T-helper 1 cell treated with Interleukin-12 subunit alpha and Interleukin-12 subunit beta and Interleukin-4 antibody, amounts not matched to agents 30 ng/mL and 1 ng/mL, for 36 hours (primary cell): ENCODE results near the gene SKAP1. TPM values are rescaled to one million over a fixed set of nuclear protein-coding genes. Genes with fewer than 3 reads are reported as not detected.
"Not testable (repeated sequence)": the region's sequence is repeated elsewhere in the genome, so short reads cannot be mapped to it uniquely, and the experiment has no call there.

ENCODE experiments used
- intact Hi-C: fragments of 100-400 bp; cut with micrococcal nuclease; formaldehyde crosslinking; loops from one replicate; pipeline ENCODE4 v1.15.1; 2024
- total RNA-seq: library from RNA; stranded (reverse); gene quantifications from 2 replicates; pipeline ENCODE4 v1.2.3, GENCODE V29; 2022

SKAP1 gene
- total RNA-seq, 1 donor from 2014 or later: 84.4 TPM

- intact Hi-C loops: no loop called here
Observed at GRCh38 chr17:48294020-48294805, 135.8 kb downstream of the SKAP1 start.

- intact Hi-C loops: no loop called here
Observed at GRCh38 chr17:48293319-48294019, 136.5 kb downstream of the SKAP1 start.

- intact Hi-C loops: no loop called here
Observed at GRCh38 chr17:48290378-48290777, 139.6 kb downstream of the SKAP1 start.

DNA sequence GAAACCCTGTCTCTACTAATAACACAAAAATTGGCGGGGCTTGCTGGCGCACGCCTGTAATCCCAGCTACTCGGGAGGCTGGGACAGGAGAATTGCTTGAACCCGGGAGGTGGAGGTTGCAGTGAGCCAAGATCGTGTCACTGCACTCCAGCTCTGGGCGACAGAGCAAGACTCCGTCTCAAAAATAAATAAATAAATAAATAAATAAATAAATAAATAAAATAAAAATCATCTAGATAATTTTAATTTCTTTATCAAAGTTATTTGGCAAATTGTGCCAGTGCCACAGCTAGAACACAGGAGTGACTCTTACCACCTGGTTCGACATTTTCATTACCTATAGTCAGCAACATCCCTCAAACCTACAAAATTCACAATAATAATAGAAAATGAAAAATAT, 143.1 kb downstream of the SKAP1 start:
- intact Hi-C loops: not testable (repeated sequence)

GRCh38 chr17:48285614-48286013, 144.4 kb downstream of the SKAP1 start:
- intact Hi-C loops: no loop called here

- intact Hi-C loops: no loop called here
Observed at GRCh38 chr17:48283907-48284306, 146.1 kb downstream of the SKAP1 start.

- intact Hi-C loops: no loop called here
Observed at GRCh38 chr17:48283411-48283810, 146.6 kb downstream of the SKAP1 start.

GRCh38 chr17:48282303-48282702, 147.7 kb downstream of the SKAP1 start:
- intact Hi-C loops: no loop called here

GRCh38 chr17:48278760-48279491, 151.1 kb downstream of the SKAP1 start:
- intact Hi-C loops: no loop called here

GRCh38 chr17:48276776-48277175, 153.2 kb downstream of the SKAP1 start:
- intact Hi-C loops: no loop called here

GRCh38 chr17:48270899-48271298, 159.1 kb downstream of the SKAP1 start:
- intact Hi-C loops: no loop called here

DNA sequence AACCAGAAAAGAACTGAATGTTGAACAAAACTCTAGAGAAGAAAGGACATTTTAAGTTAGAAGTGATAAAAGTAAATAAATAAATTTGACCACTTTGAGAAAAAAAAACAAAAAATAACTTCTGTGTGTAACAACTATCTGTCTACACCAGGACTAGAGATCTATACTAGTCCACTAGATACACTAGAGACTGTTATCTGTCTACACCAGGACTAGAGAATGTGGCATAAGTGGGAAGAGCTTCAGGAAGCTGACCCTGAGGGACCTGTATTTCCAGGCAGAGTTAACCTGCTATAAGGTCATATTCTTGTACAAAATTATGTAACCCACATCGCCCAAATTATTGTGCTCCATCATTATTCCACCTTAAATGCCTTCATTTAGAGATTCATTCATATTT, 160.8 kb downstream of the SKAP1 start:
- intact Hi-C loops: no loop called here

DNA sequence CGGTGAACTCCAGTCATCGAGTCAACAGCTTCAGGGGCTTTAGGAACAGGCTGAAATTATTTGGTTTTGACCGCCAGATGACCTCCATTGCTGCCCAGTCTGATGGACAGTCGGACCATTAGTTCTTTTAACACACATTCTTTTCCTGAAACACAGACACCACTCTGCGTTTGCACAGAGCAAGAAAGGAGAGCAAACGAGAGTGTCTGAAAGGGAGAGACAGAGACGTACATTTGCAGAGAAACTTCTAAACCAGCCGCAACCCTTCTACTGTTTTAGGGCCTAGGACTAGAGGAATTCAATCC, 166.3 kb downstream of the SKAP1 start:
- intact Hi-C loops: loop anchor here (1.0 kb wide), 1 partner anchor 330 kb away; the partner anchor contains the start of gene HOXB5

DNA sequence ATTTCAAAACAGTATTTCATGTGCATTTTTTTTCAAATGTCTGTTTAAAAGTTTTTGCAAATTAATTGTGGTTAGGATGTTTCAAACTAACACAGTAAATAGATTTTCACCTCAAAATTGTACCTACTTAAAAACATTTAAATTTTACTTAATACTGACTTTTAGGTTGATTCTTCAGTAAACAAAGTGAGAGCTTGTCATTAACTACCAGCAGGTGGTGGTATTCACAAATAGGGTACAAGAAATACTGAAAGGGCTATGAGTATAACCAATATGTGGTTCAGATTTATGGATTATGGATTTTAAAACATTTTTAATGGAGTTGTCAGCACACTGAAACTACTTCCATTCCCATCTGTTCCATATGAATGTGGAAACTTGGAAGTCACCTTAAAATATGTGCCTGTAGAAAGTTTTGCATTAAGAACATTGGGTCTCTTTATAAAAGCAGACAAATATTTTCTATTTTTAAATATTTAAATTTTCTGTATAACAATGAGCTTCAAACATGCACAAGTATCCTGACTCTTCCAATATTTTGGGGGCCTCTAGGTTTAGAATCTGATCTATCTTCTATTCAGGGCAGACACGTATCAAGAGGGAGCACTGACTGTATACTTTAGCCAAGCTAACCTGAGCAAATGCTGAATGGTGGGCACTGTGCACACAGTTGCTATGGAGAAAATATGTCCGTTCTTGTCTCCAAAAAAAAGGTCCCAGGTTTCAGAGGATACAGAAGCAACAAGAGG, 166.9 kb downstream of the SKAP1 start:
- intact Hi-C loops: loop anchor here (1.0 kb wide), 1 partner anchor 330 kb away; the partner anchor contains the start of gene HOXB5

- intact Hi-C loops: loop anchor here (1.0 kb wide), 1 partner anchor 357 kb away; no protein-coding TSS in a partner anchor
Observed at GRCh38 chr17:48261297-48261880, 168.6 kb downstream of the SKAP1 start.

GRCh38 chr17:48259694-48260291, 170.2 kb downstream of the SKAP1 start:
- intact Hi-C loops: loop anchor here (2.0 kb wide), 1 partner anchor 337 kb away; no protein-coding TSS in a partner anchor

- intact Hi-C loops: loop anchor here (2.0 kb wide), 1 partner anchor 338 kb away; no protein-coding TSS in a partner anchor
Observed at GRCh38 chr17:48258331-48258730, 171.7 kb downstream of the SKAP1 start.

DNA sequence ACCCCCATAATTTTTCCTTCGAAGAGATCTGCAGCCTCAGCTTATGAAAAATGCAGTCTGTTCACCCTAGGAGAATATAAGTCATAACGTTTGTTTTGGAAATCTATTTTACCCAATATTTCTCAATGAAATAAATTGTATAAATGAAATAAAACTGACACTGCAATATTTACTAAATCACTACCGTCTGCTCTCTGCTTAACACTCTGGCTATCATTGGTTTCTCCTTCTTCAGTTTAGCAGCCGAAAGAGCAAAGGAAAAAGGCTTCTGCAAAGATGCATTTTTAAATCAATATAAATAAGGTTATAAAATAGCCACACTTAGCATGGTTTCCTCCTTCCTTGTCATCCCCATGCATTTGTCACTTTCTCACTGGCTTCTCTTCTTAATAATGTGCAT, 174.3 kb downstream of the SKAP1 start:
- intact Hi-C loops: no loop called here

DNA sequence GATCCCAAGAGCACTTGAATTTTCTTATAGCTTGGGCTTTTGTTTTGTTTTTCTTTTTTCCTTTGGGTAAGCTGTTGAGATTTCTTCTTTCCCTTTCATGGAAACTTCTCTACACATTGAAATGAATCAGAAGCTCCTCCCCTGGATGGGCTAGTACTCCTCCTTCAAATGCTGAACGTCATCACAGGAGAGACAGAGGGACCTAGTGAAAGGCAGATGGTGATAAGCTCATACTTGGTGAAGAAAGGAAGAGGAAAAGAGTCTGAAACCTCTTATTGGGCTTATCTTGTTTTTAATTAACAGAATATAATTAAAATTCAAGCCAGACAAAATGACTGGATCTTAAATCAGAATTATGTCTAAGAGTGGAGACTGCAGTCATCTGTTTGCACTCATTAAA, 175.1 kb downstream of the SKAP1 start:
- intact Hi-C loops: no loop called here

GRCh38 chr17:48253975-48254374, 176.0 kb downstream of the SKAP1 start:
- intact Hi-C loops: no loop called here
